Measurements from ENCODE around the gene TEX48.

DNA sequence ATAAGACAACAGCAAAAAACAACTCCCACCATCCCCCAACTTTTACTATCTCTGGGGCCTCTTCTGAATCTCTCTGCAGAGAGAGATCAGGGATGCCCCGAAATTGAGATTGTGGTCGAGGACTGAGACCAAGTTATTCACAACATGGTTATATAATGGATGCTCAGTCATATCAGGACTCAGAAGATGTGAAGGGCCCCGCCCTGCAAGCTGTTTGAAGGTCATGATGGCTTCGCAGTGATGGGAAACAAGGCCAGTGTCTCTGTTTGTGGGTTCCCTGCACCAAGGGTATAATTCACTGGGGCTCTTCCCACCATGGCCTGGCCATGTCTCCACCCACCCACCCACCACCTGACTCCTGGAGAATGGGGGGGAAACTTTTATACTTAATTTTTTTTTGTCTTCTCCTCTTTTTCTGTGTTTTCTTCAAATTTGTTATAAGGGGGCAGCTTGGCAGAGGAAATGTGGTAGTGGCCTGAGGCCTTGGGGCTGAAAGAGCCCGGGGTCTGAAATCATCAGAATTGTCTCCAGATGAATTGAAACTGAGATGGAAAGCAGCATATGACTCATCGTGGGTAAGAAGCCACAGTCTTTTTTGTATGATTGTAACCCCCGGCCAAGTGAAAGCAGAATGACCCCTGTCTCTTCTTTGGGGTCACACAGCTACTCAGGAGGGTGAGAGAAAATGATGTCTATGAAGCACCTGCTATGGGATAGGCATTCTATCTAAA, 15.0 kb upstream of the TEX48 start:
- TF ChIP-seq ATOH8 (CRISPR knock-in tag; IDR thresholded peaks at IDR 0.05; ENCODE audit: low read depth): no peak
- TF ChIP-seq BHLHE40 (IDR thresholded peaks at IDR 0.05; ENCODE audit: low read depth, low read length): no peak
- TF ChIP-seq, protein P1, sequence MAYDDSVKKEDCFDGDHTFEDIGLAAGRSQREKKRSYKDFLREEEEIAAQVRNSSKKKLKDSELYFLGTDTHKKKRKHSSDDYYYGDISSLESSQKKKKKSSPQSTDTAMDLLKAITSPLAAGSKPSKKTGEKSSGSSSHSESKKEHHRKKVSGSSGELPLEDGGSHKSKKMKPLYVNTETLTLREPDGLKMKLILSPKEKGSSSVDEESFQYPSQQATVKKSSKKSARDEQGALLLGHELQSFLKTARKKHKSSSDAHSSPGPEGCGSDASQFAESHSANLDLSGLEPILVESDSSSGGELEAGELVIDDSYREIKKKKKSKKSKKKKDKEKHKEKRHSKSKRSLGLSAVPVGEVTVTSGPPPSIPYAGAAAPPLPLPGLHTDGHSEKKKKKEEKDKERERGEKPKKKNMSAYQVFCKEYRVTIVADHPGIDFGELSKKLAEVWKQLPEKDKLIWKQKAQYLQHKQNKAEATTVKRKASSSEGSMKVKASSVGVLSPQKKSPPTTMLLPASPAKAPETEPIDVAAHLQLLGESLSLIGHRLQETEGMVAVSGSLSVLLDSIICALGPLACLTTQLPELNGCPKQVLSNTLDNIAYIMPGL (CRISPR knock-in tag; IDR thresholded peaks at IDR 0.05; ENCODE audit: borderline replicate concordance): no peak
- no peak for TF ChIP-seq E2F6 (IDR thresholded peaks at IDR 0.05; ENCODE audit: borderline replicate concordance, low read depth)
- no peak for TF ChIP-seq MAX (IDR thresholded peaks at IDR 0.05)
- TF ChIP-seq EP300 (IDR thresholded peaks at IDR 0.05): no peak
- TF ChIP-seq POLR2A (IDR thresholded peaks at IDR 0.05; ENCODE audit: low read length): no peak
- no peak for TF ChIP-seq CTCF (IDR thresholded peaks at IDR 0.05)
- TF ChIP-seq CBX8 (IDR thresholded peaks at IDR 0.05): no peak
- no peak for TF ChIP-seq EHMT2 (IDR thresholded peaks at IDR 0.05; ENCODE audit: low read depth)
- TF ChIP-seq SMC3 (IDR thresholded peaks at IDR 0.05): no peak
- no peak for TF ChIP-seq REST (IDR thresholded peaks at IDR 0.05)
- TF ChIP-seq, protein P2, sequence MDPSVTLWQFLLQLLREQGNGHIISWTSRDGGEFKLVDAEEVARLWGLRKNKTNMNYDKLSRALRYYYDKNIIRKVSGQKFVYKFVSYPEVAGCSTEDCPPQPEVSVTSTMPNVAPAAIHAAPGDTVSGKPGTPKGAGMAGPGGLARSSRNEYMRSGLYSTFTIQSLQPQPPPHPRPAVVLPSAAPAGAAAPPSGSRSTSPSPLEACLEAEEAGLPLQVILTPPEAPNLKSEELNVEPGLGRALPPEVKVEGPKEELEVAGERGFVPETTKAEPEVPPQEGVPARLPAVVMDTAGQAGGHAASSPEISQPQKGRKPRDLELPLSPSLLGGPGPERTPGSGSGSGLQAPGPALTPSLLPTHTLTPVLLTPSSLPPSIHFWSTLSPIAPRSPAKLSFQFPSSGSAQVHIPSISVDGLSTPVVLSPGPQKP (IDR thresholded peaks at IDR 0.05; ENCODE audit: low read depth, low read length): no peak

Data from A549 (cell line).